GM19463 (cell line): ENCODE results near the gene NLRP13.
"Not testable (repeated sequence)": the region's sequence is repeated elsewhere in the genome, so short reads cannot be mapped to it uniquely, and the experiment has no call there.

Source experiments
- ATAC-seq: cut with Tn5 transposase; IDR thresholded peaks from one replicate; pipeline ENCODE4 v1.9.1; 2021; ENCODE audit warnings: mild to moderate bottlenecking, moderate library complexity; ENCODE audit not compliant: unreplicated experiment

The NLRP13 gene, protein sequence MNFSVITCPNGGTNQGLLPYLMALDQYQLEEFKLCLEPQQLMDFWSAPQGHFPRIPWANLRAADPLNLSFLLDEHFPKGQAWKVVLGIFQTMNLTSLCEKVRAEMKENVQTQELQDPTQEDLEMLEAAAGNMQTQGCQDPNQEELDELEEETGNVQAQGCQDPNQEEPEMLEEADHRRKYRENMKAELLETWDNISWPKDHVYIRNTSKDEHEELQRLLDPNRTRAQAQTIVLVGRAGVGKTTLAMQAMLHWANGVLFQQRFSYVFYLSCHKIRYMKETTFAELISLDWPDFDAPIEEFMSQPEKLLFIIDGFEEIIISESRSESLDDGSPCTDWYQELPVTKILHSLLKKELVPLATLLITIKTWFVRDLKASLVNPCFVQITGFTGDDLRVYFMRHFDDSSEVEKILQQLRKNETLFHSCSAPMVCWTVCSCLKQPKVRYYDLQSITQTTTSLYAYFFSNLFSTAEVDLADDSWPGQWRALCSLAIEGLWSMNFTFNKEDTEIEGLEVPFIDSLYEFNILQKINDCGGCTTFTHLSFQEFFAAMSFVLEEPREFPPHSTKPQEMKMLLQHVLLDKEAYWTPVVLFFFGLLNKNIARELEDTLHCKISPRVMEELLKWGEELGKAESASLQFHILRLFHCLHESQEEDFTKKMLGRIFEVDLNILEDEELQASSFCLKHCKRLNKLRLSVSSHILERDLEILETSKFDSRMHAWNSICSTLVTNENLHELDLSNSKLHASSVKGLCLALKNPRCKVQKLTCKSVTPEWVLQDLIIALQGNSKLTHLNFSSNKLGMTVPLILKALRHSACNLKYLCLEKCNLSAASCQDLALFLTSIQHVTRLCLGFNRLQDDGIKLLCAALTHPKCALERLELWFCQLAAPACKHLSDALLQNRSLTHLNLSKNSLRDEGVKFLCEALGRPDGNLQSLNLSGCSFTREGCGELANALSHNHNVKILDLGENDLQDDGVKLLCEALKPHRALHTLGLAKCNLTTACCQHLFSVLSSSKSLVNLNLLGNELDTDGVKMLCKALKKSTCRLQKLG

DNA sequence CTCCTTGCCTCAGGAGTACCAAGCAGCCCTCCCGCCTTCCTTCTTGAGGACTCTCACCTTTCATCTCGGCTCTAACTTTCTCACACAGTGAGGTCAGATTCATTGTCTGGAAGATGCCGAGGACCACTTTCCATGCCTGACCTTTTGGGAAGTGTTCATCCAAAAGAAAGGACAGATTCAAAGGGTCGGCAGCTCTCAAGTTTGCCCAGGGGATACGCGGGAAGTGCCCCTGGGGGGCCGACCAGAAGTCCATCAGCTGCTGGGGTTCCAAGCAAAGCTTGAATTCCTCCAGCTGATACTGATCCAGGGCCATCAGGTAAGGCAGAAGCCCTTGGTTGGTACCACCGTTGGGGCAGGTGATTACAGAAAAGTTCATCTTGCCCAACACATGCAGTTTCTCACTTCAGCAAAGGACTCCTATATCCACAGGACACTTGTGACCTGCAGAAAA lies at the start of gene NLRP13:
Gene NLRP13, minus strand, starts transcription at position 401 of the 451 bp plus-strand sequence. Its CDS starts 25 bp downstream, at position 376.
- ATAC-seq, result no peak

DNA sequence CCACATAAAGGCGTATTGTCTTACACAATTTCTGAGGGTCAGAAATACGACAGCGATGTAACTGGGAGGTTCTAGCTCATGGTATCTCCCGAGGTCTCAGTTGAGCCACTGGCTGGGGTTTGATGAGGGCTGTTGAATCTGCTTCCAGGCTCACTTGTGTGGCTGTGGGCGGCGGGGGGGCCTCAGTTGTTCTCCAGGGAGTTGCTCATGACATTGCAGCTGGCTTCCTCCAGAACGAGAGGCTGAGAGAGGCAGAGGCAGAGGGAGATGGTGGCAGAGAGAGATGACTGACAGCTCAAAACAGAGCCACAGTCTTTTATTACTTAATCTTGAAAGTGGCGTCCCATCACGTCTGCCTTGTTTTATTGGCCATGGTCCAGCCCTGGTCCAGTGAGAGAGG lies 48.3 kb upstream of the NLRP13 start:
- no peak for ATAC-seq

DNA sequence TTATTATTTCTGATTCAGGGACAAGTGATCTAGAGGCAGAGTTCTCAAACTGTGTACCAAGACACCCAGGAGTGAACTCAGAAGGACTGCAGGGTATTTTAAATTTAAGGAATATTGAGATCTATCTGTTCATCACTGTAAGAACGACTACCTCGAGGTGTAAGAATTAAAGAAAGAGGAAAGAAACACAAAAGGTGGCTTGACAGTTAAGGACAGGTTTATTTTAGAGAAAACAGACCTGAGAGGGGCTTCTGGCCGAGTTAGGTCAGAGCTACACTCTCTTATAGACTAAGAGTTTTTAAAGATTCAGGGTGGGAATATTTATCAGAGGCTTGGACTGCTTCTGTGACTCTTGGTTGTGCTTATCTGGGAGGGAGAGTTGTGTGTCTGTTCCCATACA lies 41.8 kb upstream of the NLRP13 start:
- no peak for ATAC-seq

DNA sequence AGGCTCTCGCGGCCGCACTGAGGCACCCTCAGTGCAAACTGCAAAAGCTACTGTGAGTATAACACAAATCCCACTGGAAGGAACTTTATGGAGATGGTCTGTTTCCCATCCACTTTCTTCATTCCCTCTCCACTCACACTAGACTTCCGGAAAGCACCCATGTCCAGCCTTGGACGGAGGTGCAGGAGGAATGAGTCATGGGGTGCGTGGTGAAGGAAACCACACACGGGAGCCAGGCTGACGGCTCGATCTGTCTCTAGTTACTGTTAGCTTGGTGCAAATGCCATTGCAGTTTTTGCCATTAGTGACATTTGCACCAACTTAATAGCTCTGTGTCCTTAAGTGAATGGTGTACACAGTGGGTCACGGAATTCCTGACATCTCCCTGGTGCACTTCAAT lies 30.1 kb upstream of the NLRP13 start:
- ATAC-seq, result no peak

DNA sequence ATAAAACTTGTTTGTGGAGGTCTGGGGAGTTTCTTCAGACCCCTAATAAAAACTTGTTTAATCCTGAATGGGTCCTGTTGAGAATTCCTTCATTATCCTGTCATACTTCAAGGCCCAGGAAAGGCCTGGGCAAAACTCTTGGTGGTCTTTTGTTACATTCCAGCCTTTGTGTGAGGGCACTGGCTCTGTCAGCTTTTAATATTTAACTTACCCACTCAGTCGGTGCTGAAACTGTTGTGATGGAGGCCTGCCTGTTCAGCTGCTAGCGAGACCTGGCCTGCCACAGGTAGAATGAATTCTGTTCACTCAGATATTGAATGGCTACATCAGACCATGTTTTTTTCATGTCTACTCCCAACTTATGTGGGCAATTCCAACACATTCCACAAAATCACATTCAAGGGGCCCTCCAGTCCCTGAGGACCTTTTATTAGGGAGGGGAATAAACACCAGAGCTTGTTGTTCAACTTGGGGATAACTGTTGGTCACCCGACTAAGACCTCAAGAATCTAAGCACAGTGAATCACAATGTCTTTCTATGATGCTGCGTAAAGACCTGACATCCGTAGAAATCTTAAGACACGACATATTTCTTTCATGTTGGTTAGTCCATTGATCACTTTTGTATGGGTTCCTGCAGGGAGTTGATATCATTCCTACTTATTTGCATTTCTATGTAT lies 28.0 kb upstream of the NLRP13 start:
- no peak for ATAC-seq

DNA sequence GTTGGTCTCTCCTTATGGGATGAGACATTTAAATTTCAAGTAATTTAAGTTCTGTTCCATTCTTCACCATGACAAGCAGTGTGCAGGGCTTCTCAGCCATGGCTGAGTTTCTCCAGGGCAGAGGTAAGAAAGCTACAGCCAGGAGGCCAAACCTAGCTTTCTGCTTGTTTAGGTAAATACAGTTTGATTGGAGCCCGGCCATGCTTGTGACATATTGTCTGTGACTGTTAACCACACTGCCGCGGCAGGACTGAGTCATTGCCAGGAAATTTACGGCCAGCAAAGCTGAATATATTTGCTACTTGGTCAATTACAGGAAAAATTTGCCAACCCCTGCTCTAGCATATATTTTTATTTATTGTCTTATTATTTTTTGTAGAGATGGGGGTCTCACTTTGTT lies 26.2 kb upstream of the NLRP13 start:
- ATAC-seq, result no peak

DNA sequence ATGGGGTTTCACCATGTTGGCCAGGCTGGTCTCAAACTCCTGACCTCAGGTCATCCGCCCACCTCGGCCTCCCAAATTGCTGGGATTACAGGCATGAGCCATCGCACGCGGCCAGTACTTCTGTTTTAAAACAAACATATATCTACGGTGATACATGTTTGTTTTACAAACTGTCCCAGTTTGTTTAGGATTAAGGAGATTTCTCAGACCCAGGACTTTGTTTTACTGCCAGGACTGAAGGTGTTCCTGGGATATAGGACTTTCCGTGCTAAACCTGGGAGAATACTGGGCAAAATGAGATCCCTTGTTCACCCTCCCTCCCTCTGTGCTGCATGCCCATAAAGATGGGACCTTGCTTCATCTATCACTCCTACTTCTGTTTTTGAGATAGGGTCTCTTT lies 24.3 kb upstream of the NLRP13 start:
- ATAC-seq, result no peak

DNA sequence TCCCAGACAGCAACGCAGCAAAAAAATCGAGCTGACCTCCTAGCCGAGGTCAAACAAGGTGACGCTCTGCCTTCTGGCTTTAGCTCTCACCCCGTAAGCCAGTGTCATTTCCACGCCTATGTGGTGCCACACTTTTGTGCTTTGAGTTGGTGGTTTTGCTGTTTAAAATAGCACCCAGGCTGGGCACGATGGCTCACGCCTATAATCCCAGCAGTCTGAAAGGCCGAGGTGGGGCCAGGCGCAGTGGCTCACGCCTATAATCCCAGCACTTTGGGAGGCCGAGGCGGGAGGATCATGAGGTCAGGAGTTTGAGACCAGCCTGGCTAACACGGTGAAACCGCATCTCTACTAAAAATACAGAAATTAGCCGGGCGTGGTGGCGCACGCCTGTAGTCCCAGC lies 18.4 kb upstream of the NLRP13 start:
- ATAC-seq, result not testable (repeated sequence)

DNA sequence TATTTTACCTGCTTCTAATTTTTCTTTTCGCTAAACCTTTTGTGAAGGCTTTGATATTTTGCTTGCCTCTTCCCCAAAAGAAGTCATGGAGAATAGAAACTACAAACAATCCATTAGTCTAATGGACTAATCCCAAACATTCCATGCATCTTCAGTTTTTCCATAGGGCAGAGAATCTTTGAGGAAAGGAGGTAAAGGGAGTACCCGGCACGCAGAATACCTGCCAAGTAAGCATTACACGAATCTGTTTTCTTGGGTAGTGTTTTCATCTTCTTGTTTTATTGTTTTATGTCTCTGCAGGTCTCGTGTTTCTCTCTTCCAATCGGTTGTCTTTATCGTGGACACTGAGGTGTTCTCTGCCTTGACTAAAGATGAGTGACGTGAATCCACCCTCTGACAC lies 15.4 kb upstream of the NLRP13 start, which contains the start of gene NLRP8:
Gene NLRP8, plus strand, starts transcription at position 301 of the 400 bp plus-strand sequence.
- ATAC-seq, result no peak

DNA sequence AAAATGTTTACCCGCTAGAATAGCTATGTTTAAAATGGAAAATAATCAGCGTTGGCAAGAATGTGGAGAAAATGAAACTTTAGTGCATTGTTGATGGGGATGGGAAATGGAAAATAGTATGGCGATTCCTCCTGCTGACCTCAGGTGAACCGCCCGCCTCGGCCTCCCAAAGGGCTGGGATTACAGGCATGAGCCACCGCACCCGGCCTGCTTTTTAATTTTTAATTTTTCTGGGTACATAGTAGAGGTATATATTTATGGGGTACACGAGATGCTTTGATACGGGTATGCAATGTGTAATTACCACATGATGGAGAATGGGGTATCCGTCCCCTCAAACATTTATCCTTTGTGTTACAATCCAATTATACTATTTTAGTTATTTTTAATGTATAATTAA lies 8.2 kb upstream of the NLRP13 start:
- ATAC-seq, result no peak

DNA sequence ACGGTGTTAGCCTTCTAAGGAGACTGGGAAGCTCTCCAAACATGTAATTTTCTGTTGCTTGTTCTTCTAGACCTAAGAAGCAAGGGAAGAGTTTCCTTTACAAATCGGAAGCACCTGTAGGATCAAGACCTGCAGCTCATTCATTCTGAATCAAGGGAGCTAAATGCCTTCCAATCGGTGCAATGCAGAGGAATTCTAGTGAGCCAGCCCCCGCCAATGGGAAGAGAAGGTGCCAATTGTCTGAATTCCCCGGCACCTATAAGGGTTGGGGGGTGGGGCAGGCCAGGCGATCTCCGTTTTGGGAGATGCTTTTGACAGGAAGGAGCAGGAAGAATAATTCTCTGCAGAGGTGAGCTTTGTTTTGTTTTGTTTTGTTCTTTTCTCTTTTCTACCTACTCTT lies 7.1 kb upstream of the NLRP13 start:
- ATAC-seq, result no peak

DNA sequence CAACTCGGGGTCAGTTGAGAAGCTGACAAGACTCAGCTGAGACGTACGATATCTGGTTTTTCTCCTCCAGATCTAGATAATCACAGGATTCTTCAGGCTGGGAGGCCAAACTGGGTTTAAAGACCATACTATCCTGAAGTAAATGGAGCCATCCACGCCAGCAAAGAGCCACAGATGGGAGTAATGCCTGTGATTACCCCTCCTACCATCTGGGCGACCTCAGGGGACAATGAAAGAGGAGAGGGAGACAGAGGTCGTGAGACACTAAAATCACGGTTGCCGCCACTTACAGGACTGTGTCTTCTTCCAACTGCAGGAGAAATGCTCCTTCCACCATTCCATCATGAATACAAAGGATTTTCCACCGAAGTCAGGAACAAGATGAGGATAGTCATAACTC lies 3.1 kb upstream of the NLRP13 start:
- no peak for ATAC-seq

DNA sequence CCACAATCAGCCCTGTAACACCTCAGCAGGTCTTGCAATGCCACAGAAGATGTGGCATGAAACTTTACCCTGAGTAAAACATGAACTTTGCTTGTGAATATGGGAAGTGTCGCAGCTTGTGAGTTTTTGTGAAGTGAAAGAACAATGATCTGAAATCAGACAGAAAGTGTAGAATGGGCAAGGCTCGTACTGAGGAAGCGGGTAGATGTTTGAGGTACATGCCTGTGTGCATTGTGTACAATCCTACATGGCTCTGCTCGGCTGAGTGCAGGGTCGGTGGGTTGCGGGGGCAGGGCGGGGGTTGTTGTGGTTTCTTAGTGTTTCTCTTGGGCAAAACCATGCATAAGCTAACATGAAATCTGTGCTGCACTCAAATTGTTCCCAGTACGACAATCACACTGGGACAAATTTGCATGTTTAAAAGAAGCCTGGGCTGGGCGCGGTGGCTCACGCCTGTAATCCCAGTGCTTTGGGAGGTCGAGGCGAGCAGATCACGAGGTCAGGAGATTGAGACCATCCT lies 1.1 kb downstream of the NLRP13 start:
- no peak for ATAC-seq

DNA sequence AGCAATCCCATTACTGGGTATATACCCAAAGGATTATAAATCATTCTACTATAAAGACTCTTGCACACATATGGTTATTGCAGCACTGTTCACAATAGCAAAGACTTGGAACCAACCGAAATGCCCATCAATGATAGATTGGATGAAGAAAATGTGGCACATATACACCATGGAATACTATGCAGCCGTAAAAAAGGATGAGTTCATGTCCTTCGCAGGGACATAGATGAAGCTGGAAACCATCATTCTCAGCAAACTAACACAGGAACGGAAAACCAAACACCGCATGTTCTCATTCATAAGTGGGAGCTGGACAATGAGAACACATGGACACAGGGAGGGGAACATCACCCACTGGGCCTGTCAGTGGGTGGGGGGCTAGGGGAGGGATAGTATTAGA lies 2.9 kb downstream of the NLRP13 start:
- ATAC-seq, result not testable (repeated sequence)

DNA sequence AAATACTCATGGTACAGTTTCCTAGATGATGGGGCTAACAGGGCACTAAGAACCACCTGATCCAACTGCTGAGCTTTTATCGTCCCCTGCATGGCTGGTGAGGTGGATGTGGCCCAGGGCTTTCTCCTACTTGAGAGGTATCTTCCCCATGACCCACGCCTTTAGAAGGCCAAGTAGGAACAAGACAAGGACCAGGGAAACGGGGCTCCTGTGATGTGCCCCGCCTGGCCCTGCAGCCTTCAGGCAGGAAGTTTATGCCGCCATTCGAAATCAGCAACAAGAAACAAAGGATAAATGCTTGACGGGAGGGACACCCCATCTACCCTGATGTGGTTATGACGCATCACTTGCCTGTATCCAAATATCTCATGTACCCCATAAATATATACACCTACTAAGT lies 4.1 kb downstream of the NLRP13 start:
- ATAC-seq, result no peak

DNA sequence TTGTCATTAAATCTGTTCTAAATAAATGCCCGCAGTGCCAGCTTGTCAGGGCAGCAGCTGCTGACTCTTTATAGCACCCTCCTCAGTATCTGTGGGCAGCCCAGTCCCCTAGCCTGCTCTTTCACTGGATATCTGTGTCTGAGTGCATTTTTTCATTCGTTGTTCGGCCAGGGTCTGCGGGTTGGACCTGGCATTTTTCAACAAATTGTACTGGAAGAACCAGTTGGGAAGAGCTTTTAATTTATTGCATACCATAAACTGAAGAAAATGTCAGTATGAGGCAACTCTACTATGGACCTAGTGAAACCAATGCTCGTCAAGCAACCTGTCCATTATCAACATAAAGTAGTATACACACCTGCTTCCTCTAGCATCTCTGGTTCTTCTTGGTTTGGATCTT lies 8.6 kb downstream of the NLRP13 start:
- ATAC-seq, result no peak

DNA sequence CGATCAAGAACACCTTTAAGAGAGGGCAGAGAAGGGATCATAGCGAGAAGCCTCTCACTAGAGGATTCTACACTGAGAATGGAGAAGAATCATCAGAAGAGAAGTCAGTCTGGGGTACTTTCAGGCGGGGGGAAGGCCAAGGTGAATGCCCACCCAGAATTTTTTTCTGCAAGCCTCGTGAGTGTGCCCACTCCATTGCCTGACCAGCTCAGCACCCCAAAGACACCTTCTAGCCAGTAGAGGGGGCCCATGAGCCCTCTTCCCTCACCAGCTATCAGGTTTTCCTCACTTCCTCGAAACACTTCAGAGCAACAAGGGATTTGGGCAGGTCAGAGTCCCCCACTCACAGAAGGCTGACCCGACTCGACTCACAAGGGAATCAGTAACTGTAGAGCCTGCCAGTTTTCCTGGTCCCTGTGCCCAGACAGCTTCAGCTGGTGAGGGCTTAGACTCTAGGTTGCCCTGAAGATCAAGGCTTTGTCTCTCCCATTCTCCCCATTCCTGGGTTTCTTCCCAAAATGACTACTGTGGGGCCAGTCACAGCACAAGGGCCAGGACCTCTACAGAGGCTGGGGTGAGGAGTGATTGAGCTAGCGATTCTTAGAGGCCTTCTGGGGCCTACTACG lies 18.4 kb downstream of the NLRP13 start:
- no peak for ATAC-seq

DNA sequence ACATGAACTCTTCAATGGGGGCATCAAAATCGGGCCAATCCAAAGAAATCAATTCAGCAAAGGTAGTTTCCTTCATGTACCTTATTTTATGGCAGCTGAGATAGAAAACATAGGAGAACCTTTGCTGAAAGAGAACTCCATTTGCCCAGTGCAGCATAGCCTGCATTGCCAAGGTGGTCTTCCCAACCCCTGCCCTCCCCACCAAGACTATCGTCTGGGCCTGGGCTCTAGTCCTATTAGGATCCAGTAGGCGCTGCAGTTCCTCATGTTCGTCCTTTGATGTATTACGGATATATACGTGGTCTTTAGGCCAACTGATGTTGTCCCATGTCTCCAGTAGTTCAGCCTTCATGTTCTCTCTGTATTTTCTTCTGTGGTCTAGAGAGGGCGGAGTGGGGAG lies 19.2 kb downstream of the NLRP13 start:
- ATAC-seq, result no peak

DNA sequence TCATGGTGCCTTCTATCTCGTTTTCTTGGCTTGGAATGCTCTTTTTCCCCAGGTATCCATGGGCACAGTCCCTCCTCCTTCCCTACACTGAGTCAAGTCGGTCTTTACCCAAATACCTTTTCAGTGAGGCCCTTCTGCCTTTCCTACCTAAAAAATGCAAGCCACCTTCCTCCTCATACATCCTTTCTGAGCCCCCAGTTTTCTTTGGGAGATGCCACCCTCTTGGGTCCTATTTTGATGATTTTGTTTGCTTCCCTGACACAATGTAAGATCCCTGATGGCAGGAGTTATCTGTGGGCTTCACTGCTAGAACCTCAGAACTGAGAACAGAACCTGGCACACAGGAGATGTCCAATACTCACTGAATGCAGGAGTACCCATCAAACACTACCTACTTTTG lies 22.3 kb downstream of the NLRP13 start:
- no peak for ATAC-seq

DNA sequence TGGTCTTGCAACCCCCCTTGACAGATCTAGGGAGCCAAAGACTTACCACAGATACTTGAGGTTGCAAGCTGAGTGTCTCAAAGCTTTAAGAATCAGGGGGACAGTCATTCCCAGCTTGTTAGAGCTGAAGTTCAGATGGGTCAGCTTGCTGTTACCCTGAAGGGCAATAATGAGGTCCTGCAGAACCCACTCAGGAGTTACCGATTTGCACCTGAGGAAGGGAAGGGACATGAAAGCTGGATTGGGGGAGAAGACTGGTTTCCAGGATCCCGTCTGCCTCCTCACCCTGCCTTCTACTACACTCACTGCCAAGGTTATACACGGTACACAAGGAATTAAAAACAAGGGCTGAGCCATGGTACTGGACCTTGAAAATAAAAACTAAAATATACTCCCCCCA lies 24.4 kb downstream of the NLRP13 start:
- no peak for ATAC-seq
